Omental fat pad (tissue), 4 donors: ENCODE data around the gene CLTC. TPM values are rescaled to one million over a fixed set of nuclear protein-coding genes. Genes with fewer than 3 reads are reported as not detected.

Experiments used
- ATAC-seq: fragments of 150-250 bp; one replicate; pipeline ENCODE4 v1.9.1; 2016; ENCODE audit warnings: mild to moderate bottlenecking, moderate library complexity; ENCODE audit not compliant: low FRiP score
- DNase-seq: peaks from one replicate; pipeline ENCODE4 v3.0.0-alpha.2; 2019; ENCODE audit warnings: low spot score
- total RNA-seq, 4 donors: library from RNA; depleted of rRNA; stranded (reverse); fragments of >200 nt; gene quantifications; one replicate each; pipeline ENCODE4 v1.1.0, GENCODE V29; 2016
- TF ChIP-seq, protein P1 (sequence below), 3 donors: fragments of 450-650 bp; IDR thresholded peaks; one replicate each; pipeline ENCODE4 v1.5.1; 2016 to 2017; ENCODE audit warnings: antibody characterized with exemption in 3 of 3, mild to moderate bottlenecking in 3 of 3, moderate library complexity in 2 of 3

The CLTC gene
- total RNA-seq, 4 donors from 2014 or later = 217 to 241 (median 230) TPM

DNA sequence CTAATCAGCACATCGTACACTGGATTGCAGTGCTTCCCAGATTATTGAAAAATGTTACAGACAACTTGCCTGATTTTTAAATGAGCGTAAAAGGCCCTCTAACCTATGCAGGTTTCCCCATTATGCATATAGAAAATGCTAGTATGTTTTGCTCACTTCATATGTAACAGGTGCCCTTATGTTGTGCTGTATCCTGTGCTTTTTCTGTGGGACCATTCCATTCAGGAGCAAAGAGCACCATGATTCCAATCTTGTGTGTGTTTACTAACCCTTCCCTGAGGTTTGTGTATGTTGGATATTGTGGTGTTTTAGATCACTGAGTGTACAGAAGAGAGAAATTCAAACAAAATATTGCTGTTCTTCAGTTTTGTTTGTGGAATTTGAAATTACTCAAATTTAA is 74.6 kb downstream of the CLTC start:
- ATAC-seq (no peak), DNase-seq (no peak)
- TF ChIP-seq, protein P1, sequence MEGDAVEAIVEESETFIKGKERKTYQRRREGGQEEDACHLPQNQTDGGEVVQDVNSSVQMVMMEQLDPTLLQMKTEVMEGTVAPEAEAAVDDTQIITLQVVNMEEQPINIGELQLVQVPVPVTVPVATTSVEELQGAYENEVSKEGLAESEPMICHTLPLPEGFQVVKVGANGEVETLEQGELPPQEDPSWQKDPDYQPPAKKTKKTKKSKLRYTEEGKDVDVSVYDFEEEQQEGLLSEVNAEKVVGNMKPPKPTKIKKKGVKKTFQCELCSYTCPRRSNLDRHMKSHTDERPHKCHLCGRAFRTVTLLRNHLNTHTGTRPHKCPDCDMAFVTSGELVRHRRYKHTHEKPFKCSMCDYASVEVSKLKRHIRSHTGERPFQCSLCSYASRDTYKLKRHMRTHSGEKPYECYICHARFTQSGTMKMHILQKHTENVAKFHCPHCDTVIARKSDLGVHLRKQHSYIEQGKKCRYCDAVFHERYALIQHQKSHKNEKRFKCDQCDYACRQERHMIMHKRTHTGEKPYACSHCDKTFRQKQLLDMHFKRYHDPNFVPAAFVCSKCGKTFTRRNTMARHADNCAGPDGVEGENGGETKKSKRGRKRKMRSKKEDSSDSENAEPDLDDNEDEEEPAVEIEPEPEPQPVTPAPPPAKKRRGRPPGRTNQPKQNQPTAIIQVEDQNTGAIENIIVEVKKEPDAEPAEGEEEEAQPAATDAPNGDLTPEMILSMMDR (IDR thresholded peaks at IDR 0.05) = no peak

DNA sequence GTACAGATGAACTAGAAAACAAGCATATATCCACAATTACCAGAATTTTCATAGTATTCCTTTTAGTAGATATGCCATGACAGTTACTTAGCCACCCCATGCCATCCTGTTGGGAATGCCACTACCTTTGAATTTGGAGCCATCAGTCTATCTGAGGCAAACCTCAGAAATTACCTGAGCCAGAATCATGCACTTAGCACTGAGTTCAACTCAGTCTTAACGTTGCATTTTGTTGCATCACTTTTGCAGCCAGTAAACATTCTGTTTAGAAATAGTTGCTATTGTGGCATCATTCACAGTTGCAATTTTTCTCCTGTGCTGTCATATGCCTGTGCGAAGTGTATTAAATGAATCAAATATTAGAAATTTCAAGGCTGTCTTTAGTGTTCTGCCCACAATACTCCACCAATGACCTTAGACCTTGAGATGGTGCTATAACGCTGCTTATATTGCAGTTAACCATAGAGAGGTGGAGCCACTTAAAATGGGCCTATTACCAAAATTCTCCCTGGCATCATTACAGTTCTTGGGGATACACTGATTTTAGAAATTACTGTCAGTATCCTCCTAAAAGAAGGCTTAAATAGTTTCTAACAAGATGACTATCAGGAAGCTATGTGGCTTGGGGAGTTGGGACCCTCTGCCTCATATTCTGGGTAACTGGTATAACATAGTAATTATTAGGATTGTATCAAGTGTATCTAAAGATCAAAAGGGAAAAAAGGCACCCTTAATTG is 76.4 kb downstream of the CLTC start:
- TF ChIP-seq, protein P1 (IDR thresholded peaks at IDR 0.05) = no peak
- ATAC-seq = no peak
- no peak for DNase-seq

DNA sequence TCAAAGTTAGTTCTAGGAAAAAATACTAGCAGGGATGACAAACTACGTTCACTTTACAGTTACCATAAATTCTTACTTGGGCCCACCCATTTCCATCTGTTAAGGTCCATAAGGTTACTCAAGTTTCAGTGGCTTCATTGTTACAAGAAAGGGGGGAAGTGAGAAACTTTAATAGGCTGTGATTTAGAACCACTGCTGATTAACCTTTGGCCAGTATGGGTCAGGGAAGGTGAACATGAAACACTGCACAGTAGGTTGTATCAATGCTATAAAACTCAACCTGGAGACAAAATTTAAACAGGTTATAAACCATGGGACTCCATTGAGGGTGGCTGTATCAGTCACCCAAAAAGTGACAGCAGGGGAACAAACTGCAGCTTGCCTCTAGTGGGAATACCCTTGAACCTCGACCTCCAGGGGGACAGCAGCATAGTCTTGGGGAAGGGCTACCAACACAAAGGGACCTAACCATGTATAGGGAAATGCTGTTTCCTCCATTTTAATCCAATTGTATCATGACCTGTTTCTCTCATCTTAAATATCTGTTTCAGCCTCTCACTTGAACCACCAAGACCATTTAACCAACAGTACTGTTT is 77.1 kb downstream of the CLTC start:
- TF ChIP-seq, protein P1 (IDR thresholded peaks at IDR 0.05) = no peak
- ATAC-seq (no peak), DNase-seq (no peak)

DNA sequence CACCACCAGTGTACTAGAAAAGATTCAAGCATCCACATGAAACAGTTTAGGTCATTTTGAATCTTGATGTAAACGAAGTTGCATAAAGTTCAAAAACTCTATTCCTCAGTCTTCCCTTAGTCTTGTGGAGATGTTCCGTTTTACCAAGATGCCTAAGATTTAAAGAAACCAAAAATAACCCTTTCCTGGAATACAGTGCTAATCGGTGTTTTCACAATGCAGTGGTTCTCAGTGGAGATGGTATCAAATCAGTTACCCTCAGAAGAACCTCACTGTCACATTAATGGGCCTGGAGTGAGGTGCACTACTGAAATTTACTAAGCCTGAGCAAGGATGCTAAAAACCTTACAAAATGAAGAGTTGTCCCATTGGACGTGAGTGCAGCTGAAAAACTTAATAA is 78.4 kb downstream of the CLTC start:
- ATAC-seq (no peak), DNase-seq (no peak)
- TF ChIP-seq, protein P1 (IDR thresholded peaks at IDR 0.05) = no peak

DNA sequence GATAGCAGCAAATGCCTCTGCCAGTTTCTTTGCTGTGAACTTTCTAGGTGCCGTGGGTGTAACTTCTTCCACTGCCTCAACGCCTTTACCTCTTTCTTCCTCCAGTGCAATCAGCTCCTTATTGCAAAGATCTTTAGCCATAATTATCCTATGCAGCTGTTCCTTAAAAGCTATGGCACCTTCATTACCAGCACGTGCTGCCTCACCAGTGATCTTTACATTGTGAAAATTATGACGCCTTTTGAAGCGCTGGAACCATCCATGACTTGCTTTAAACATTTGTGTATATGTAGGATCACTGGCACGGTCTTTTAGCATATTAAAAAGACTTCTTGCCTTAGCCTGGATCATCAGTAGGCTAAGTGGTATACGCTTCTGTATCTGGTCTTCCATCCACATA is 79.5 kb downstream of the CLTC start:
- DNase-seq (no peak), ATAC-seq (no peak)
- TF ChIP-seq, protein P1 (IDR thresholded peaks at IDR 0.05) = no peak

DNA sequence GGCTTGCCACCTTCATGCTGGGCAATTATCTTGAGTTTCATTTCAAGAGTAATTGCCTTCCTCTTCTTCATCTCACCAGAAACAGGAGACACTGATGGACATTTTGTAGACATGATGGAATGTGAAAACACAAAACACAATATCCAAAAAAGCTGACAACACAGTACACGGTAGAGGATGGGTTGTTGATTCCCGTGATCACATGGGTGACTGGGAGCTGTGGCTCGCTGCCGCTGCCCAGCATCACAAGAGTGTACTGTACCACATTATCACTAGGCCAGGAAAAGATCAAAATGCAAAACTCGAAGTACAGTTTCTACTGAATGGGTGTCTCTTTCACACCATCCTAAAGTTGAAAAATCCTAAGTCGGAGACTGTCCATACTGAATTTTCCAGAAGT is 80.1 kb downstream of the CLTC start:
- TF ChIP-seq, protein P1 (IDR thresholded peaks at IDR 0.05) = no peak
- no peak for ATAC-seq
- DNase-seq = no peak

DNA sequence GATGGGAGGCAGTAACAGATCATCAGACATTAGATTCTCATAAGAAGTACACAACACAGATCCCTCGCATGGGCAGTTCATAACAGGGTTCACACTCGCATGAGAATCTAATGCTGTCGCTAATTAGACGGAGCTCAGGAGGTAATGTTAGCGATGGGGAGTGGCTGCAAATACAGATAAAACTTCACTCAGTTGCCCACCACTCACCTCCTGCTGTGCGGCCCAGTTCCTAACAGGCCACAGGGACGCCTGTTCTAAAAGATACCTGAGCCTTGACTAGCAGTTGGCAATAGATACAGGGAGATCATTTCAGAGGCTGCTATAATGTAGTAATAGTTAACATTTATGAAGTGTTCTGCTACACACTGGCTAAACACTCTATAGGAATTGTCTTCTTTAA is 82.6 kb downstream of the CLTC start:
- DNase-seq (no peak), ATAC-seq (no peak)
- TF ChIP-seq, protein P1 (IDR thresholded peaks at IDR 0.05) = no peak
